Measurements from ENCODE around the gene CNN3.

- TF ChIP-seq EZH2 (IDR thresholded peaks at IDR 0.05; ENCODE audit: borderline replicate concordance, low read depth, low read length, severe bottlenecking) (no peak), CTCF (IDR thresholded peaks at IDR 0.05; ENCODE audit: extremely low read depth in 1 of 2, insufficient read depth in 1 of 2, low read depth in 1 of 2, low read length in 2 of 2) (no peak), POLR2A (IDR thresholded peaks at IDR 0.05; ENCODE audit: low read depth, low read length) (no peak), JUN (IDR thresholded peaks at IDR 0.05; ENCODE audit: borderline replicate concordance, insufficient read depth, insufficient read length, low read depth) (peak; percentile 48)
Observed at GRCh38 chr1:94954263-94955220, 27.6 kb upstream of the CNN3 start.

Measured in endothelial cell of umbilical vein (primary cell).